GM19025 (cell line): ENCODE measurements around the gene S100A2.

Experiments used
- ATAC-seq: cut with Tn5 transposase; IDR thresholded peaks from one replicate; pipeline ENCODE4 v1.9.1; 2021; ENCODE audit warnings: mild to moderate bottlenecking, low read depth, moderate library complexity; ENCODE audit not compliant: unreplicated experiment

The S100A2 gene

GRCh38 chr1:153565529-153566374, at the start of gene S100A2:
Gene S100A2 (minus strand): TSS chr1:153565844. CDS start chr1:153563877, 1,967 bp downstream.
- ATAC-seq: no peak

DNA sequence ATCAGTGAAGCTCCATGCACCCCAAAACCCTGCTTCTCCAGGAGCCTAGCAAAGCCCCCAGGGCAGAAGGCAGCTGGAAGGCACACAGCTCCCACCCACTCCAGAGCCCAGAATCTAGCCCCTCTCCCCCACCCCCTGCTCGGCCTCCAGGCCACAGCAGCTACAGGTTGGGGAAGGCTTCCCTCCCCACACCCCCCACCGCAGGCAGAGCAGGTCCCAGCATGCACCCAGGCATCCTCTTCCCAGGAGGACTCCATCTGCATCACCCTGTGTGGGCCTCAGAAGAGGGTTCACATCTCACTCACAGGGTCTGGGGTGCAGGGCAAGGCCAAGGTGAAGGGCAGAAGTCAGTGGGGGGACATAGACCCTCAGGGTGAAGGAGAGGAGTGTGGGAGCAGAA, 49.8 kb upstream of the S100A2 start:
- ATAC-seq: no peak

DNA sequence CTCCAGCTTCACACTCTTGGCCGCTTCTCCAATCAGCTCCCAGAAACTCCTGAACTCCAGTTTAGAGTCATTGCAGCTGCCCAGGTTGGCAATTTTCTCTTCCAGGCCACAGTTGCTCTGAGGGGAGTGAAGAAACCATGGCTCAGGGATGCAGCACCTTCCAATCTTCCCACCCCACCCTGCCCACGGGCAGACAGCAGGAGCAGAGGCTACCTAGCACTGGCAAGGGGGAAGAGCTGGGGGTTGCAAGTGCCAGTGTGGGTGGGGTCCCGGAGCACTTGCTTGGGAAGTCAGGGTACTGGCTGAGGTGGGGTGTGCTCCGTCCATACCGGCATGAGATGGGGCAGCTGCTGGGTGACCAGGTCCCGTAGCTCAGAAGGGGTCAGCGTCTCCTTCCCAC, 49.3 kb upstream of the S100A2 start:
- ATAC-seq: no peak

DNA sequence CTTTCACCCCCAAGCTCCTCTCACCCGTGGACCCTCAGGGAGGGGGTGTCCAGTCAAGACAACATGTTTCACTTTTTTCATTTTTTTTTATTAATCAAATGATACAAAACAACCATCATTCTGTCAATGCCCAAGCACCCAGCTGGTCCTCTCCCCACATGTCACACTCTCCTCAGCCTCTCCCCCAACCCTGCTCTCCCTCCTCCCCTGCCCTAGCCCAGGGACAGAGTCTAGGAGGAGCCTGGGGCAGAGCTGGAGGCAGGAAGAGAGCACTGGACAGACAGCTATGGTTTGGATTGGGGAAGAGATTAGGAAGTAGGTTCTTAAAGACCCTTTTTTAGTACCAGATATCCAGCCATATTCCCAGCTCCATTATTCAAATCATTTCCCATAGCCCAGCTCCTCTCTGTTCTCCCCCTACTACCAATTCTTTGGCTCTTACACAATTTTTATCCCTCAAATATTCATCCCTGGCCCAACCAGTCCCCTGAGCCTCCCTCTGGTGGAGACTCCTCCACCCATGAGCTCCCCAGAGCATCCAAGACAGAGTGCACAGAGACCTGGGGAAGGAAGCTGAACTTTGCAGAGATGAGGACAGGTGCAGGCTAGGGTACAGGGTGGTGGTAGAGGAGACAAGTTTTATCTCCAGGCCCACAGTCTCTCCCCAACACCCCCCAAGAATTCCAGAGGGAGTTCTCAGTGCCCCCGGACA, 48.7 kb upstream of the S100A2 start:
- ATAC-seq: no peak

DNA sequence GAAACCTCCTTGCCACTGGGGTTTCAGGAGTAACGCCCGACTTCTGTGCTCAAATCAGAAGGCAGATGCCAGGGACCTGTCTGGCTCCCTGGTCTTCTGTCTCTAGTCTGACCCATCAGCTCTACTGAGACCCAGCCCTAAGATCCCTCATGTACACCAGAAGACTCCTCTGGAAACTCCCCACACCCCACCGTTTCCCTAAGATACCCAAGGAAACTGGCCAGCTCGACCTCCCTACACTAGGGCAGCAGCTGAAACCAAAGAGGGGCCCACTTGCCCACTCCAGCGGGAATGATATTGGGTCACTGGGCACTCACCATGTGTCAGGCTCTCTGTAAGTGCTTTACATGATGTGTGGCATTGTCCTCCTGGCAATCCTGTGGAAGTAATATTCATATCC, 47.8 kb upstream of the S100A2 start:
- ATAC-seq: no peak

- ATAC-seq: no peak
These were observed 47.2 kb upstream of the S100A2 start, which contains the start of gene S100A16 for GRCh38 chr1:153612755-153613331. Gene S100A16 (minus strand): TSS chr1:153613137. CDS start chr1:153608151, 4,986 bp downstream.

GRCh38 chr1:153612111-153612754, 46.6 kb upstream of the S100A2 start:
- no peak for ATAC-seq

GRCh38 chr1:153611356-153611755, 45.7 kb upstream of the S100A2 start:
- ATAC-seq: no peak

- no peak for ATAC-seq
These were observed 45.2 kb upstream of the S100A2 start for GRCh38 chr1:153610811-153611301.

DNA sequence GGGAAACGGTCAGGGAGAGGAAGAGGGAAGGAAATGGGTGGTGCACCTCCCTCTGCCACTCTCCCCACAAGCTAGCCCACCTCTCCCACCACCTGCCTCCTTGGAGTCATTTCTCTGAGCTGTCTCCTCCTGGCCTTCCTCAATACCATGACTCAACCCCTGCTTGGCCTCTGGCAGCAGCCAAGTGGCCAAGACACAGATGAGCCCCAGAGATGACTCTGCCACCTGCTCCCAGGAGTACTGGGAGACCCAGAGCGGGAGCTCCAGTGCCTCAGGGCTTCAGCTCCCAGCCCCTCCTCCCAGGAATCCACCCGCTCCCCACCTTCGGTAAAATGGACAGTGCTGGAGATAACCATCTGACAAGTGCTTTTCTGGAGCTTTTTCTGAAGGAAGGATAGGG, 44.7 kb upstream of the S100A2 start:
- no peak for ATAC-seq

GRCh38 chr1:153609585-153609907, 43.9 kb upstream of the S100A2 start:
- no peak for ATAC-seq

DNA sequence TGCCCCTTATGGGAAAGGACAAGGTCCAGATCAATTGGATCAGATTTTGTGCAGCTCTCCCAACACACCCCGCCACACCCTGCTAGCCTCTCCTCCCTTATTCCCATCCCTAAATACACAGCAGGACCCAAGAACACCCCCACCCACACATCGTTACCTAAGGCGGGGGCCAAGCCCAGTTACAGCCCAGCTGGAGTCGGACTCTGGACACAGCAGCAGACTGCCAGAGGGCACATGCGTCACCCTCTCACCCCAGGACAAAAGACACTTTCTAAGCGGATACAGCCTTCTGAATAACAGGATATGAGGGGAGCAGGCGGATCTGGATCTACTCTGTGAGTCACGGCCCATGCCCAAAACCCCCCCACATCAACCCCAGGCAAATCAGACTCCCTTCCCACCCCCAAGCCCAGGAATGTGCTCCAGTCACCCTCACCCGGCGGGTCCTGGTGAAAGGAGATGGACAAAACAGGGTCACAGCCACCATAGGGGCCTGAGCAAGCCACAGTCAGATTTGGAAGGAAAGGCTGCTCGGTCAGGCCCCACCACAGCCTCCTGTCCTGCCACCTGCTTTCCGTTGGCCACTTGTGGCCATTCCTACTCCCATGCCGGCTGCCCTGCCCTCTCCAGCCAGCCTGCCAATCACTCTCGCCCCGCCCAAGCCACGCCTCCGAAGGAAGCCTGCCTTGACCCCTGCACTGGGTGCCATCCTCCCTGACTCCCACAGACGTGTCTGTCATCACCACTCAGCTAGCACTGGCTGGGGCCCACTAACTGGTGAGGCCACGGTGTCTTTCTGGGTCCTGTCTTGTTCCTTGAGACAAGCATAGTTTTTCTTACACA, 43.3 kb upstream of the S100A2 start:
- no peak for ATAC-seq

DNA sequence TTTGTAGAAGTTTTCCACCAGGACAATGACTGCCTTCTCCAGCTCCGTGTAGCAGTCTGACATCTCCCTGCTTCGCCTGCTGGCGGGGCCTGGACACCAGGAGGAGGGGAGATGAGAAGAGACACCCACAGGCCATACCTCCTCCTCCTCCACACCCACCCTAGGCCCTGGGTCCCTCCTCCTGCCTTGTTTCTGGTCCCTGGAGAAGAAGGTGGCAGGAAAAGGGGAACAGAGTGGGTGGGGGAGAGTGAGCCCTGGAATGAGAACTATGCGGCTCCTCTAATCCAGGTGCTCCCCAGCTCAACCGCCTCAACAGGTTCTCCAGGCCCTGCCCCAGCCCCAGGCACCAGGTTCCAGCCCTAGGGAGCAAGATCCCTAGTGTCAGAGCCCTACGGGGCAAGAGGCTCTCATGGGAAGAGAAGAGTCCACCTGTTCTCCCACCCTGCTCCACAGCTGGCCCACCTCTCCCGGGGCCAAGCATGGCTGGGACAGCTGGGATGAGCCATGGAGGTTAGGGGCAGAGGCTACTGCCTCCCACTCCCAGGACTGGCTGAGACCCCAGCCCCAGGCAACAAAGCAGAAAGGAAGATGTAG, 42.5 kb upstream of the S100A2 start:
- ATAC-seq: no peak

DNA sequence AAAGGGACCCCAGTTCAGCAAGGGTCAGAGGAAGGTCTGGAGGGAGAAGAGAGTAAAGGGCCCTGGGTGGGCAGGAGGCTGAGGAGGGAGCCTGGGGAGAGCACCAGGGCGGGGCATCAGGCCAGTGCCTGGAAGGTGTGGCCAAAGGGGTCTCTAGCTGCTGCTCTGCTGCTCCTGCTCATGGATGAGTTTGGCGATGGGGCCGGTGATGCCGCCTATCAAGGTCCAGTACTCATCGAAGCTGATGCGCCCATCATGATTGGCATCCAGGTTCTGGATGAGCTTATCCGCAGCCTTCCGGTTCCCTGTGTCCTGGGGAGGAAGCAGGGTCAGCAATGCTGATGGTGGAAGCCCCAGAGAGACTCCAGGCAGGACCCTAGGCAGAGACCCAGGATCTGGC, 41.7 kb upstream of the S100A2 start:
- no peak for ATAC-seq

GRCh38 chr1:153606194-153606593, 40.5 kb upstream of the S100A2 start:
- no peak for ATAC-seq

DNA sequence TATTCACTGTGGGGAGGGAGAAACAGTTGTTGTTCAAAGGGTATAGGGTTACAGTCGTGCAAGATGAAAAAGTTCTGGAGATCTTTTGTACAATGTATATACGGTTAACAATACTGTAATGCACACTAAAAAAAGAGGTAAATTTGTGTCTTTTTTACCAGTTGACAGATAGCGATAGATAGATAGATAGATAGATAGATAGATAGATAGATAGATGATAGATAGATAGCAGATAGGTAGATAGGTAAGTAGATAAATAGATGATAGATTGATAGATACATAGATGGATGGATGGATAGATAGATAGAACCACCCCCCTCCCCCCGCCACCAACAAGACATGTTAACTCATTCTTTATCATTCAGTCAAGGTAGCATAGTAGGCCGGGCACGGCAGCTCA, 37.1 kb upstream of the S100A2 start:
- ATAC-seq: no peak

DNA sequence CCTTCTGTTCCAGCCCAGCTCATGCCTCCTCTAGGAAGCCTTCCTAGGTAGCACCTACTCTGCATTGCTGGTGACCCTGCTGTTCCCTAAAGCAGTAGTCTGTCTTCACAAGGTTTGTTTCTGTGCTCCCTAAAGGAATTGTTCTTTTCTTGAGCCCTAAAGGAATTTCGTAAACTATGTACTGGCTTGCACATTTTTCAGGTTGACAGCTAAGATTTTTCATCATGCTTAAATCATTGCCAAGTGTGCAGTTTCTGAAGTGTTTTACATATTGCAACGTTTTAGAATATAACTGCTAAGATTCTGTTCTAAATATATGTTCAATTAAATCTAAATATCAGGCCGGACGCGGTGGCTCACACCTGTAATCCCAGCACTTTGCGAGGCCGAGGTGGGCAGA, 34.2 kb upstream of the S100A2 start:
- ATAC-seq: no peak

DNA sequence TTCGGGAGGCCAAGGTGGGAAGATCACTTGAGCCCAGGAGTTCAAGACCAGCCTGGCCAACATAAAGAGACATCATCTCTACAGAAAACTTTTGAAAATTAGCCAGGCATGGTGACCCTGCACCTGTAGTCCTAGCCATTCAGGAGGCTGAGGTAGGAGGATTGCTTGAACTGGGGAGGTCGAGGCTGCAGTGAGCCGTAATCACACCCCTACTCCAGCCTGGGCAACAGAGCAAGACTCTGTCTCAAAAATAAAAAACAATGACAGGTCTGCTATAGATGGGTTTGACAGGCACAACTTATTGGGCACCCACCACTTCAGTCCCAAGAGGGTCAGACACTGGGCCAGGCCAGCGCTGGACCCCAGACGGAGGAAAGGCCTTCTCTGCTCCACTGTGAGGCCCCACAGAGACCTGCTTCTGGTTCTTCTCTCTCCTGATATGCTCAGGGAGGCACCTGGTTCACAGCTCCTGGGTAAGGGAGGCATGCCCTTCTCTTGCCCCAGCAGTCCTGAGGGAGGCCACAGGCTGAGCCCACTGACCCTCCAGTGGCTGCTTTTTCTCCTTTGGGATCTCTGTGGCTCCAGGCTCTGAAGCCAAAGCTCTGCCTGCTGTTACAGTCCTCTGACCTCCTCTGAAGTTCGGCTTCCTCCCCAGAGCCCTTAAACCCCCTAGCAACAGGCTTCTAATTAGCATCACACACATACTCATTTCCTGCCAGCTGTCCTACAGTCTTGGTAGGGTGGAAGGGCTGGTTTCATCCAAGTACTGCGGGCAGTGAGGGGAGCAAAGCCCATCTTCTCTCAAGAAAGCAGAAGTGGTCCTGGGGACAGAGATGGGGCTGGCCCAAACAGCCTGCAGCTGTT, 32.9 kb upstream of the S100A2 start:
- peak; percentile 99 for ATAC-seq

DNA sequence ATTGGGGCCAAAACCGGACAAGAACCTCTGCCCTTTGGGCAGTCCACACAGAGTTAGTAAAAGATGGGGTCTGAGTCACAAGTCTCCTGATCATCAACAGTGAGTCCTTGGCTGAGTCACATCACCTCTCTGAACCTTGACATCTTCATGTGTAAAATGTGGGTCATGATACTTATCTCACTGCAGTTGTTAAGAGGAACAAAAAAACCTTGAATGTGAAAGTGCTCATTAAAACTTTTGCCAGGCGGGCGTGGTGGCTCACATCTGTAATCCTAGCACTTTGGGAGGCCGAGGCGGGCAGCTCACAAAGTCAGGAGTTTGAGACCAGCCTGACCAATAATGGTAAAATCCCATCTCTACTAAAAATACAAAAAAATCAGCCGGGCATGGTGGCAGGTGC, 31.6 kb upstream of the S100A2 start:
- ATAC-seq: no peak
